ENCODE results near the gene FBXO27.

DNA sequence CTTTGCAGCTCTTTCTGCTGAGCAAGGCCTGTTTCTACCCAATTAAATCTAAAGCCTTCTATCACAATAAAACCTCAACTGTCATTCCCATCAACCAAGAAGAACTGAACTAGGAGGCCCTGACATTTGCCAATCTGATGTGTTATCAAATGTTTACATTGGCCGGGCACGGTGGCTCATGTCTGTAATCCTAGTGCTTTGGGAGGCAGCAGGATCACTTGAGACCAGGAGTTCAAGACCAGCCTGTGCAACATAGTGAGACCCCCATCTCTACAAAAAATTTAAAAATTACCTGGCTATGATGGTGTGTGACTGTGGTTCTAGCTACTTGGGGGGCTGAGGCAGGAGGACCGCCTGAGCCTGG is 54.0 kb downstream of the FBXO27 start:
- TF ChIP-seq, protein P1, sequence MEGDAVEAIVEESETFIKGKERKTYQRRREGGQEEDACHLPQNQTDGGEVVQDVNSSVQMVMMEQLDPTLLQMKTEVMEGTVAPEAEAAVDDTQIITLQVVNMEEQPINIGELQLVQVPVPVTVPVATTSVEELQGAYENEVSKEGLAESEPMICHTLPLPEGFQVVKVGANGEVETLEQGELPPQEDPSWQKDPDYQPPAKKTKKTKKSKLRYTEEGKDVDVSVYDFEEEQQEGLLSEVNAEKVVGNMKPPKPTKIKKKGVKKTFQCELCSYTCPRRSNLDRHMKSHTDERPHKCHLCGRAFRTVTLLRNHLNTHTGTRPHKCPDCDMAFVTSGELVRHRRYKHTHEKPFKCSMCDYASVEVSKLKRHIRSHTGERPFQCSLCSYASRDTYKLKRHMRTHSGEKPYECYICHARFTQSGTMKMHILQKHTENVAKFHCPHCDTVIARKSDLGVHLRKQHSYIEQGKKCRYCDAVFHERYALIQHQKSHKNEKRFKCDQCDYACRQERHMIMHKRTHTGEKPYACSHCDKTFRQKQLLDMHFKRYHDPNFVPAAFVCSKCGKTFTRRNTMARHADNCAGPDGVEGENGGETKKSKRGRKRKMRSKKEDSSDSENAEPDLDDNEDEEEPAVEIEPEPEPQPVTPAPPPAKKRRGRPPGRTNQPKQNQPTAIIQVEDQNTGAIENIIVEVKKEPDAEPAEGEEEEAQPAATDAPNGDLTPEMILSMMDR (IDR thresholded peaks at IDR 0.05; ENCODE audit: low read length), result no peak
- no peak for TF ChIP-seq EZH2 (optimal IDR thresholded peaks at IDR 0.05; ENCODE audit: low read depth, low read length)

Measured in MM.1S (cell line).